AG10803 (cell line): ENCODE data around the gene CCDC136.

Experiments
- DNase-seq: peaks from one replicate; pipeline ENCODE4 v3.0.0; 2010; ENCODE audit warnings: low read depth
- H3K4me3 ChIP-seq: 2 replicates; pipeline ENCODE4 v1.5.1; 2011; ENCODE audit warnings: mild to moderate bottlenecking, low read length, control low read depth
- TF ChIP-seq, protein P1 (sequence below): conservative IDR thresholded peaks from 2 replicates; pipeline ENCODE4 v1.5.1; 2011; ENCODE audit warnings: mild to moderate bottlenecking, low read length, control low read depth, inconsistent platforms

The CCDC136 gene

DNA sequence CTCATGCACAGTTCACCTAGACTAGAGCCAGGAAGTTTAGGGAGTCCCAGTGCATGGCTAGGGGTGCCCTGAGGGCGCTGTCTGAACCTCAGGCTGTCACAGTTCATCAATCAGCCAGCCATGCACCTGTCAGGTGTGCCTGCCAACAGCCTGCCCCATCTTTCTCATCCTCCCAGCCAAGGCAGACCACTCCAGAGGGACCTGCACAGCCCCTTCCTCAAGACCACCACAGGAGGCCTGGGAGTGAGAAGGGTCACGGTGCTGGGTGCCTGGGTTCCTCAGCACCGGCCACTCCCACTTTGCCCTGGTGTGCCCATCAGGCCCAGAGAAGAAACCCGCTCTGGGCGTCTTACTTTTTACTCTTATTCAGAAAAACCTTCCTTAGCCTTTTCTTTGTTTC is 79.3 kb downstream of the CCDC136 start:
- TF ChIP-seq, protein P1, sequence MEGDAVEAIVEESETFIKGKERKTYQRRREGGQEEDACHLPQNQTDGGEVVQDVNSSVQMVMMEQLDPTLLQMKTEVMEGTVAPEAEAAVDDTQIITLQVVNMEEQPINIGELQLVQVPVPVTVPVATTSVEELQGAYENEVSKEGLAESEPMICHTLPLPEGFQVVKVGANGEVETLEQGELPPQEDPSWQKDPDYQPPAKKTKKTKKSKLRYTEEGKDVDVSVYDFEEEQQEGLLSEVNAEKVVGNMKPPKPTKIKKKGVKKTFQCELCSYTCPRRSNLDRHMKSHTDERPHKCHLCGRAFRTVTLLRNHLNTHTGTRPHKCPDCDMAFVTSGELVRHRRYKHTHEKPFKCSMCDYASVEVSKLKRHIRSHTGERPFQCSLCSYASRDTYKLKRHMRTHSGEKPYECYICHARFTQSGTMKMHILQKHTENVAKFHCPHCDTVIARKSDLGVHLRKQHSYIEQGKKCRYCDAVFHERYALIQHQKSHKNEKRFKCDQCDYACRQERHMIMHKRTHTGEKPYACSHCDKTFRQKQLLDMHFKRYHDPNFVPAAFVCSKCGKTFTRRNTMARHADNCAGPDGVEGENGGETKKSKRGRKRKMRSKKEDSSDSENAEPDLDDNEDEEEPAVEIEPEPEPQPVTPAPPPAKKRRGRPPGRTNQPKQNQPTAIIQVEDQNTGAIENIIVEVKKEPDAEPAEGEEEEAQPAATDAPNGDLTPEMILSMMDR: no peak
- no peak overlapping the region for H3K4me3 ChIP-seq
- no peak for DNase-seq
